Fibroblast of the aortic adventitia (primary cell): Measurements from ENCODE around the gene OR52E1. TPM values are rescaled to one million over a fixed set of nuclear protein-coding genes. Genes with fewer than 3 reads are reported as not detected.

Source experiments
- DNase-seq: peaks from one replicate; pipeline ENCODE4 v3.0.0-alpha.2; 2010; ENCODE audit warnings: low read depth
- H3K4me3 ChIP-seq: 2 replicates; pipeline ENCODE4 v1.5.1; 2011; ENCODE audit warnings: low read depth, mild to moderate bottlenecking, control low read depth, low read length, moderate library complexity
- CTCF ChIP-seq: IDR thresholded peaks from 2 replicates; pipeline ENCODE4 v1.5.1; 2011; ENCODE audit warnings: mild to moderate bottlenecking, low read length, control low read depth, inconsistent platforms; ENCODE audit not compliant: insufficient read depth
- total RNA-seq: library from RNA; depleted of rRNA; stranded (reverse); fragments of >200 nt; gene quantifications from 2 replicates; pipeline ENCODE4 v1.2.3, GENCODE V29; 2012; ENCODE audit warnings: low replicate concordance

Gene OR52E1
- total RNA-seq, 1 donor = not detected

GRCh38 chr11:5103066-5103465 is 33.7 kb downstream of the OR52E1 start:
- no peak for TF ChIP-seq CTCF
- H3K4me3 ChIP-seq = no peak overlapping the region
- DNase-seq = no peak

- DNase-seq = no peak
- no peak for TF ChIP-seq CTCF
- no peak overlapping the region for H3K4me3 ChIP-seq
Observed at GRCh38 chr11:5107285-5107684, 37.9 kb downstream of the OR52E1 start.

GRCh38 chr11:5115339-5115738 is 46.0 kb downstream of the OR52E1 start:
- H3K4me3 ChIP-seq = no peak overlapping the region
- no peak for TF ChIP-seq CTCF
- DNase-seq = no peak

GRCh38 chr11:5117588-5117987 is 48.2 kb downstream of the OR52E1 start:
- DNase-seq = no peak
- no peak for TF ChIP-seq CTCF
- H3K4me3 ChIP-seq = no peak overlapping the region

GRCh38 chr11:5118893-5119292 is 49.5 kb downstream of the OR52E1 start:
- no peak for TF ChIP-seq CTCF
- H3K4me3 ChIP-seq = no peak overlapping the region
- no peak for DNase-seq

Other genes with a start within 250 kb of the OR52E1 start
- not detected in 2 replicates for gene OR51F2, start 248.3 kb upstream of the OR52E1 start, total RNA-seq
- gene OR51S1, start 220.4 kb upstream of the OR52E1 start, total RNA-seq = not detected in 2 replicates
- not detected in 2 replicates for gene OR51T1, start 187.7 kb upstream of the OR52E1 start, total RNA-seq
- not detected in 2 replicates for gene OR51A7, start 165.8 kb upstream of the OR52E1 start, total RNA-seq
- not detected in 2 replicates for gene OR51G2, start 150.2 kb upstream of the OR52E1 start, total RNA-seq
- not detected in 2 replicates for gene OR51G1, start 145.2 kb upstream of the OR52E1 start, total RNA-seq
- gene OR51A4, start 122.0 kb upstream of the OR52E1 start, total RNA-seq = not detected in 2 replicates
- not detected in 2 replicates for gene OR51A2, start 113.9 kb upstream of the OR52E1 start, total RNA-seq
- 0.33 TPM in 1 of 2 replicates, not detected in the other for gene OR51L1, start 74.7 kb upstream of the OR52E1 start, total RNA-seq
- gene OR52J3, start 23.0 kb upstream of the OR52E1 start, total RNA-seq = not detected in 2 replicates
- gene OR52E2, start 9.9 kb upstream of the OR52E1 start, total RNA-seq = not detected in 2 replicates
- not detected in 2 replicates for gene OR52A5, start 68.8 kb downstream of the OR52E1 start, total RNA-seq
- not detected in 2 replicates for gene OR52A1, start 85.2 kb downstream of the OR52E1 start, total RNA-seq
- gene OR51V1, start 131.1 kb downstream of the OR52E1 start, total RNA-seq = not detected in 2 replicates
- not detected in 2 replicates for gene HBB, start 157.5 kb downstream of the OR52E1 start, total RNA-seq
- 4.8 TPM in 1 of 2 replicates, not detected in the other for gene HBD, start 164.9 kb downstream of the OR52E1 start, total RNA-seq
- gene HBG1, start 180.3 kb downstream of the OR52E1 start, total RNA-seq = not detected in 2 replicates
- not detected in 2 replicates for gene HBG2, start 185.2 kb downstream of the OR52E1 start, total RNA-seq
- not detected in 2 replicates for gene HBE1, start 200.4 kb downstream of the OR52E1 start, total RNA-seq
- gene OR51B4, start 232.4 kb downstream of the OR52E1 start, total RNA-seq = 0.18 TPM in 1 of 2 replicates, not detected in the other